ENCODE data around the gene COMMD10. TPM values are rescaled to one million over a fixed set of nuclear protein-coding genes. Genes with fewer than 3 reads are reported as not detected.
A peak's percentile ranks its signal among the peaks of the same experiment; 100 is the strongest.

COMMD10 gene
- total RNA-seq, 1 donor: 38.9 TPM

DNA sequence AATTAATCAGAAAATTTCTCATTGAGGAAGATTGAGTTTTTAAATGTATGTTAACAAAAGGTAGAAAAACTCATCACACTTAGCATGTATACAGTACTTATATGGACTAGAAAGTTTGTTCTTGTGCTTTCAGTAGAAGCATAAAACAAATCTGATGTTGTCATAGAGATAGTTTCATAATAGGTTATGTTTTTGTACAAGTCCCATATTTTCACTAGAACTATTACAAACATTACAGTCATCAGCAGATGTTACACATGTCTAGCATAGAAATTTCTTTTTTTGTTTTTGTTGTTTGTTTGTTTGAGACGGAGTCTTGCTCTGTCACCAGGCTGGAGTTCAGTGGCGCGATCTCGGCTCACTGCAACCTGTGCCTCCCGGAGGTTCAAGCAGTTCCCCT, 131.4 kb downstream of the COMMD10 start:
- DNase-seq (ENCODE audit: low read depth): peak; percentile 63
- H3K4me3 ChIP-seq (ENCODE audit: low read depth, low read length): no peak overlapping the region
- TF ChIP-seq, protein P1, sequence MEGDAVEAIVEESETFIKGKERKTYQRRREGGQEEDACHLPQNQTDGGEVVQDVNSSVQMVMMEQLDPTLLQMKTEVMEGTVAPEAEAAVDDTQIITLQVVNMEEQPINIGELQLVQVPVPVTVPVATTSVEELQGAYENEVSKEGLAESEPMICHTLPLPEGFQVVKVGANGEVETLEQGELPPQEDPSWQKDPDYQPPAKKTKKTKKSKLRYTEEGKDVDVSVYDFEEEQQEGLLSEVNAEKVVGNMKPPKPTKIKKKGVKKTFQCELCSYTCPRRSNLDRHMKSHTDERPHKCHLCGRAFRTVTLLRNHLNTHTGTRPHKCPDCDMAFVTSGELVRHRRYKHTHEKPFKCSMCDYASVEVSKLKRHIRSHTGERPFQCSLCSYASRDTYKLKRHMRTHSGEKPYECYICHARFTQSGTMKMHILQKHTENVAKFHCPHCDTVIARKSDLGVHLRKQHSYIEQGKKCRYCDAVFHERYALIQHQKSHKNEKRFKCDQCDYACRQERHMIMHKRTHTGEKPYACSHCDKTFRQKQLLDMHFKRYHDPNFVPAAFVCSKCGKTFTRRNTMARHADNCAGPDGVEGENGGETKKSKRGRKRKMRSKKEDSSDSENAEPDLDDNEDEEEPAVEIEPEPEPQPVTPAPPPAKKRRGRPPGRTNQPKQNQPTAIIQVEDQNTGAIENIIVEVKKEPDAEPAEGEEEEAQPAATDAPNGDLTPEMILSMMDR (IDR thresholded peaks at IDR 0.05; ENCODE audit: insufficient read depth, low read depth, low read length): no peak

DNA sequence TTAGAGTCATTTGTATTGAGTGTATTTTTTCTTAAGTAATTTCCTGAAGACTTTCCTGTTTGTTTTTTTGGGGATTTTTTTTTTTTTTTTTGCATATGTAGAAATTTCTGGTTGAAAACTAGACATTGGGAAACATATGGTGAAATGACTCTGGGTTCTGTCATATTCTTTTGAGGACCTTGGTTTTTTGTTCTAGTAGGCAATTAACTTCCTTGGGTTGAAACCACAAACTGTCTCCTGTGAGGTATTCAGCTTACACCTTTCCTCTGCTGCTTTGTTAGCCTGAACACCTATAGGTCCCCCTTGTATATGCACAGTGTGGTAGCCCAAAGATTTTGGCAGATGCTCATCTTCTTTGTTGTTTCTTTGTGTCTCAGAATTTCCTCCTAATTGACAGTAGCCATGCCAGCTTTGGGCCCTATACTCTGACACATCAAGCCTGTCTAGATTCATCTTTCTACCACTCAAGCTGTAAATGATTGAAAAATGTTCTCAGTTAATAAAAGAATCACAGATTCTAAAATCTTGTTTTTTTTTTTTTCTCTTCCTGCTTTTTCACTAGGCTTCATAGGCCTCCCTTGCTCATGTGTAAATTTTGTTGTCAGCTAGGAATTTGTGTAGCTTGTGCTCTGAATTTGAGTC, 140.6 kb downstream of the COMMD10 start:
- no peak for DNase-seq (ENCODE audit: low read depth)
- no peak overlapping the region for H3K4me3 ChIP-seq (ENCODE audit: low read depth, low read length)
- TF ChIP-seq, protein P1 (IDR thresholded peaks at IDR 0.05; ENCODE audit: insufficient read depth, low read depth, low read length): no peak

DNA sequence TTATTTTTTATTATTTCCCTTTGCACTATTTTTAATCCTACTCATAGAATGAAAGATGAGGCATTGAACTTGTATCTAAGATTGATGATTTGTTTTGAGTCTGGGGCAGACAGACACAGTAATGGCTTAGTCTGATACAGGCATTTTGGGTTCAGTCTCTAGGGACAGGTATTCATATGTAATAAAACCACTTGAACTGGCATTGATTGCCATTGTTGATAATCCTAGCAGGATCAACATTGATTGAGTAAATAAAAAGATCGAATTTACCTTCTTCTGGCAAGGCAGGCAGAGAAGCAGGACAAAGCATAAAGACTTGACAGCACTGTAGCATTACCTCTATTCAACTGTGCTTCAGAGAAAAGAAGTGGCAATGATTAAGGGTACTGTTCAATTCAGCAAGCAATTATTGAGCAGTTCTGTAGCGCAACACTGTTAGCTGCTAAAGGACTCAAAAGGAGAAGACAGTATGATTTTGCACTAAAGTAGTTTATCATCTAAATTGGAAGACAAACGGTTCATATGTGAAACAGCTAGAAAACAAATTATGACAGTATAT, 144.4 kb downstream of the COMMD10 start:
- TF ChIP-seq, protein P1 (IDR thresholded peaks at IDR 0.05; ENCODE audit: insufficient read depth, low read depth, low read length): no peak
- no peak overlapping the region for H3K4me3 ChIP-seq (ENCODE audit: low read depth, low read length)
- DNase-seq (ENCODE audit: low read depth): no peak

- TF ChIP-seq, protein P1 (IDR thresholded peaks at IDR 0.05; ENCODE audit: insufficient read depth, low read depth, low read length): no peak
- DNase-seq (ENCODE audit: low read depth): no peak
- H3K4me3 ChIP-seq (ENCODE audit: low read depth, low read length): no peak overlapping the region
Observed at GRCh38 chr5:116231288-116231687, 146.5 kb downstream of the COMMD10 start.

GRCh38 chr5:116234681-116235080, 149.9 kb downstream of the COMMD10 start:
- TF ChIP-seq, protein P1 (IDR thresholded peaks at IDR 0.05; ENCODE audit: insufficient read depth, low read depth, low read length): no peak
- H3K4me3 ChIP-seq (ENCODE audit: low read depth, low read length): no peak overlapping the region
- no peak for DNase-seq (ENCODE audit: low read depth)

GRCh38 chr5:116237917-116238500, 153.2 kb downstream of the COMMD10 start:
- TF ChIP-seq, protein P1 (IDR thresholded peaks at IDR 0.05; ENCODE audit: insufficient read depth, low read depth, low read length): peak; percentile 38
- H3K4me3 ChIP-seq (ENCODE audit: low read depth, low read length): no peak overlapping the region
- DNase-seq (ENCODE audit: low read depth): peak; percentile 28

Data from fibroblast of villous mesenchyme (primary cell).